NB4 (cell line): Measurements from ENCODE around the gene LIPA.

Experiments used
- CTCF ChIP-seq: IDR thresholded peaks from one replicate; pipeline ENCODE4 v1.5.1; 2012; ENCODE audit warnings: low read depth, low read length
- MAX ChIP-seq: IDR thresholded peaks from 2 replicates; pipeline ENCODE4 v1.6.1; 2011; ENCODE audit warnings: low read depth, low read length

- TF ChIP-seq CTCF (no peak), MAX (no peak)
Observed at GRCh38 chr10:89245802-89246201, 5.8 kb downstream of the LIPA start.
